SU-DHL-6 (cell line): ENCODE data around the gene AKAP8L.

Experiments used
- CTCF ChIP-seq: fragments of 200-600 bp; sonication (generic); IDR thresholded peaks from one replicate; pipeline ENCODE4 v1.5.1; 2017; ENCODE audit warnings: antibody characterized with exemption, mild to moderate bottlenecking, low read length, moderate library complexity; ENCODE audit not compliant: insufficient read depth, poor library complexity, severe bottlenecking
- EZH2phosphoT487 ChIP-seq: fragments of 200-600 bp; sonication (generic), shearing (Covaris generic); conservative IDR thresholded peaks from 2 replicates; pipeline ENCODE4 v1.6.1; 2018; ENCODE audit warnings: mild to moderate bottlenecking, antibody characterized with exemption, low read length, moderate library complexity, mixed read lengths

GRCh38 chr19:15423130-15423529 lies 4.3 kb upstream of the AKAP8L start:
- no peak for TF ChIP-seq CTCF
- no peak for TF ChIP-seq EZH2phosphoT487
